ENCODE results near the gene ARFGAP3.

- no peak for TF ChIP-seq CTCF (IDR thresholded peaks at IDR 0.05; ENCODE audit: insufficient read depth, low read depth, low read length)
- no peak for TF ChIP-seq EZH2 (IDR thresholded peaks at IDR 0.05; ENCODE audit: insufficient read depth, low read length)
Measured at GRCh38 chr22:42836026-42836425, 21.0 kb downstream of the ARFGAP3 start.
